ENCODE measurements around the gene FAM184B.

- no peak for TF ChIP-seq POLR2AphosphoS5 (IDR thresholded peaks at IDR 0.05; ENCODE audit: borderline replicate concordance, low read depth, low read length)
- TF ChIP-seq EZH2 (IDR thresholded peaks at IDR 0.05) = no peak
- no peak for TF ChIP-seq FOXP2 (optimal IDR thresholded peaks at IDR 0.05; ENCODE audit: control extremely low read depth, extremely low read length, insufficient read depth)
These were observed 65.9 kb downstream of the FAM184B start for GRCh38 chr4:17715511-17715910.

All from SK-N-MC (cell line).